ENCODE data around the gene PCDHGA1.

Gene PCDHGA1

DNA sequence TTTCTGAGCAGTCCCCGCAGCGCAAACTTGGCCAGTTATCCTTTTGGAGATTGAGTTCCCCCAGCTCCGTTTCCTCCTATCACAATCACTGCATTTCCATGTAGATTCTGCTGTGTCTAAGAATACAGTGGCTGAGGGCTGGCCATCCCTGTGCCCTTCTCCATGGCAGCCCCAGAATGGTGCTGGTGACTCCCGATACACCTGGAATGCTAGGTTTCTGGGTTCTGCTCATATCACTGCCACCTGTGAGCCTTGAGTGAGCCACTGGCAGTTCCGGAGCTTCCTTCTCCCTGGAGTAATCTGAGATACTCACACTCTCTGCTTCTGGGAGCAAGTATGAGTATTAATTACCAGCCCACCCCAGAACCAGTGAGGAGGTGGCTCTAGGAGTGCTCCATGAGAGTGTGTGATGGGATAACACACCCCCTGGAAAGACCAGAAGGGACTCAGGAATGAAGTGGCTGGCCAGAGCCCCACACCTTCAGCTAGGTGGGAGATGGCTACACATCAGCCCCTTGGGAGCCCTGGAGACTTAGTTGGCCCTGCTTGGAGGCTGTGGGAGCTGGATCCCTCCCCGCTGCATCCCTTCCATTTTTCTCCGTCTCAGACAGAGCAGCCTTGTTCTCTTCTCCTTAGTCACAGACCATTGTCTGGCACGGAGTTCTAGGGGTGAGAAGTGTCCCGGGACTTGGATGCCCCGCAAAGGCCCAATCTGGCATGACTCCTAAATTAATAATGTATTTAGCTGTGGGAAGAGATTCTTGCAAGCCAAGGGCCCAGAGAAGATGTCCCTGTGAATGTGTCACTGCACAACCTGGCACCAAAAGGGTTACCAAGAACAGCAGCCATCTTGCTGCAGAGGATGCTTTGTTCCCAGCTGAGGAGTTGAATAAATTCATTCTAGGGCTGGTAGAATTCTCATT lies 163.4 kb downstream of the PCDHGA1 start:
- no peak for DNase-seq

DNA sequence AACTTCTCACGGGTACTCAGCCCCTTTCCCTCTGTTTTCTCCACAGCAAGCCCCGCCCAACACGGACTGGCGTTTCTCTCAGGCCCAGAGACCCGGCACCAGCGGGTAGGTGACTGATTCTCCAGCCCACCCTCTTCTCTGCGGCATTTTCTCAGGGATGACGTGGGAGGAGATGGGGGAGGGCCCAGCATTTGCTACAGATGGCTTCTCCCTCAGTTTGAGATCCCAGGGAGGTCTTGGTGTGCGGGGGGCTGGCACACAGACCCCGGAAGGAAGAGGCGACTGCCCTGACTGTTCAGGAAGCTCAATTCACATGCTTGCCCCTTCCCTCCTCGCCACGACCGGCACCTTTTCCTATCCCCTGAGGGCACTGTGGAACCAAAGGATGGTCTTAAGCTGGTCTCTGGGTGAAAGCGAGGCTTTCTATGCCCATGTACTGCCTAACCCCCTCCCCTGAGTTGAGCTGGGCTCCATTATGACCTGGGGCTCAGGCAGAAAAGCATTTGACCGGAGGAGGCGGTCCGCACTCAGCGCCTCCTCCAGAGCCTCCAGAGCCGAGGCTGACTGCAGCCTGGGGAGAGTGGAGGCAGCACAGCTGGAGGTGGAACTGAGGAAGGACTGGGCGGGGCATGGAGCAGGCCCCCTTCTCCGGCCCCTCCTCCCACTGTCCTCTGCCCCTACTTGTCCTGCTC lies 164.6 kb downstream of the PCDHGA1 start:
- no peak for DNase-seq

DNA sequence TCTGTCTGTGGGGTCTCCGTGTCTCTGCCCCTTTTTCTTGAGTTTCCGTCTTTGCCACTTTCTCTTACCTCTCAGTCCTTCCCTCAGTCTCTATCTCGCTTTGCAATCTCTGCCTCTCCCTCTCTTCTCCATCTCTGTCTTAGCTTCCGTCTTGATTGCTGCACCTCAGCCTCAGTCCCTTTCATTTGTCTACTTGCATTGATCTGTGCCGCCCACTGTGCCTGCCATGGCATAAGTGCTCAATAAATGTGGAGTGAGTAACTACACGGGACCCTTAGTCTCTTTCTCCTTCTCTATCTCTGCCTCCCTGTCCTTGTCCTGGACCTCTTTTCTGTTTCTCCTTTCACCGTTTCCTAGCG lies 165.1 kb downstream of the PCDHGA1 start:
- DNase-seq, result no peak

DNA sequence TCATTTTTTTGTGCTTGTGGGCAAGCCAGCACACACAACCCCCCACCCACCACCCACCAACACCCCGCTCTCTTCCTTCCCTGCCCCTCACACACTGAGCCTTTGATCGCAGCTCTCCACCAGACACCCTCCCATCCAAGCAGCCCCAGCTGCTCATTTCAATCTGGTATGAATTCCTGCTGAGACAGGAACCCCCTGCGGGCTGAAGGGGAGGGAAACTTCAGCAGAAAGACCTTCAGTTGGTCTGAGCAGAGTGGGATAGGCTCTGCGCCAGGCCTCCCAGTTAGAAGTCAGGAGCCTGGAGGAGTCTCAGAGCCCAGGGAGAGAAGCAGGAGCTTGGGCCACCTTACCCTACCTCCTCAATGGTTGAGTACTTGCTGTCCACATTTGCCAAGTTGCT lies 165.7 kb downstream of the PCDHGA1 start:
- DNase-seq, result no peak

DNA sequence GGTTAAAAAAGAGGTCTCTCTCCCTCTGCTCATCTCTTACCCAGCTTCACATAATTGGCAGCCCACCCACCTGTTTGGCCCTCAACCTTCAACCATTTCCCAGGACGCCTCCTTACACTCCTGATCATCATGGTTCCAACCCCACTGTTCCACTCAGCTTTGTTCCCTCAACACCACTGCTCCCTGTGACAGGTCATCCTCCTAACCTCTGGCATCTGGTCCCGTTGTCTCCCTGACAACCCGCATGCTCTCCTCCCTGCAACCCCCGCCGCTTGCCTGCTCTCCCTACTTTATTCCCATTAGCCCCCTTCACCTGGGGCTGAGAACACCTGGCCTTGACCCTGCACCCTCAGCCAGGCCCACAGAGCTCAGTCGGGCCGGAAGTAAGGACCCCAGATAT lies 171.4 kb downstream of the PCDHGA1 start:
- no peak for DNase-seq

DNA sequence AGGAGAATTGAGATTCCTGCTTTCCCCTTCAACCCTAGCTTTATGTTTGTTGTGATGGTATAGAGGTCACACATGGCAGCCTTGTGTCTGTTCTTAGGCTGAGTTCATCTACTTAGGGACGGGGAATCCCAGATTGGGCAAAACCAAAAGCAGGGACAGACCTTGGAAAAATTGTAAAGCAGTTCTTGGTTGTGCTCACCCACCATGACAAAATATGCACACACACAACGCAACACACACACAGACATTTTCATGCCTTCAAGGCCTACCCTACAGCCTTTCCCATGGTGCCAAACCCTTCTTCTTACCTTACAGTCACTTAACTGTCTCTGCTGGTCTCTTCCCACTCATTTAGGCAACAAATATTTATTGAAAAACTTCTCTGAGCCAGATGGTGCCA lies 173.4 kb downstream of the PCDHGA1 start:
- DNase-seq, result no peak

DNA sequence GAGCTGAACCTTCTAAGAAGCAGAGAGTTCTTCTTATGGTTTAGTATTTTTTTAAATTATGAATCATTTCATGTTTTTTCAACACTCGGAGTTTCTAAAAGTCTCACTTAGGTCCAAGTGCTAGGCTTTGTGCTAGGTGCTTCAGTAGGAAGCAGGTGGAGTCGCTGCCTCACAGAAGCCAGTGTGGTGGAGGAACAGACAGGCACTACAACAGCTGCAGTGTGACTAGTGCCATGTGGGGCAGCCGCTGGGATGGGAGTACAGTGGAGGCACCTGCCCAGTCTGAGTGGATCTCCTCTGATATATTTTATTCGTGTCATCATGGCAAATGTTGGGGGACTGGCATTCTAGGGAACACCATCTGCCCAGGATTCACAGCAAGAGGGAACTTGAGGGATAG lies 173.9 kb downstream of the PCDHGA1 start:
- DNase-seq, result no peak

DNA sequence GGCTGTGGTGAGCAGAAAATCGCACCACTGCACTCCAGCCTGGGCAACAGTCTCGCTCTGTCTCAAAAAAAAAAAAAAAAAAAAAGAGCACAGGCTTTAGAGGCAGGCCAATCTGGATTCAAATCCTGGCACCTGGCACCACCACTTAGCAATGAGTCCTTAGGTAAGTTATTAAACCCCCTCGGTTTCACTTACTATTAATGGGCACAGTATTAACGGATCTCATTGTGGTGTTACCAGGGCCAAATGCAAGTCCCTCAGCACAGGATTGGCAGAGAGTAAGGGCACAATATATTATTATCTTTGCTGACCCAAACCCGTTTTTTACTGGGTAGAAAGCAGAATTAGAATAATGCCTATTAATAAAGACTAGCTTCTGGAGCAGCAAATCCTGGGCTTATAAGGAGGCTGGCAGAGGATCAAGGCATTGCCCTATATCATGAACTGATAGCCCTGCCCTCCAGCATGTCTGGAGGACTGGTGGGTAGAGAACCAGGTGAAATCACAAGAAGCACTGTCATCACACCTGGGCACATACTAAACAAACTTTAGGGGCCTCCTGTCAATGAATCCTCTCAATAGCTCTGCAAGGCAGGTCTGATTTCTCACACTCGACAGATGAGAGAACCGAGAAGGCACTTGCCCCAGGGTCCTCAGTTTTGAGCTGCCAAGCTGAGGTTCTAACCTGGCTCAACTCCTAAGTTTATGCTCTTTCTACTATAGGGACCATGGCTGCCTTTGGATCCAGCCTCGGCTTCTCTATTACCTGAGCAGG lies 176.3 kb downstream of the PCDHGA1 start:
- DNase-seq, result no peak

DNA sequence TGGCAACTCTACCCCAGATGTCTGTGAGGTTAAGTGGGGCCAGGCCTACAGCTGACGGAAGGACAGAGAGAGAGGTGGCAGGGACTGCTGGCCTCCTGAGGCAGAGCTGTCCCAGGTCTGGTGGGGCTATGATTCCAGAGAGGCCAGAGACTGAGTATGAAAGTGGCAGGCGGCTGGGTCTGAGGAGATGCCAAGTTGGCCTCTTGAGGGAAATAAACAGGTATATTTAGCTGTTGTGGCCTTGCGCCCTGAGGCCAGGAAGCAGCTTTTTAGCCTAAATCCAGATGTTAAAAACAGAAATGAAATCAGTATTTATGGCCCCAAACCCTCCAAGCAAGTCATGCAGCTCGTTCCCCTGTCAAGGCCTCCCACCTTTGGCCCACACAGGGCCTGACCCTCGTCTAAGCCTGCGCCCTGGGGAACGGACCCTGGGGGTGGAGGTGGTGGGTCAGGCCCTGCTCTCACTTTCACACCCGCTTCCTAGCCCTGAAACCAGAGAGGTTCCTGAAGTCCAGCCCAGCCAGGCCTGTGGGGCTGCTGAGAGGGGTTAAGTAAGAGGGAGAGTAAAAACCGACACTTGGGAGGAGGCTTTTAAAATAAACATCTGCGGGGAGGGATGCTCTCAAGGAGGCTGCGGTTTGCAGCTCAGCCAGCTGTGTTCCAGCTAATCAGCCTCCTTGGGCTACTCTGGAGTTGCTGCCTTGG lies 177.2 kb downstream of the PCDHGA1 start:
- no peak for DNase-seq

DNA sequence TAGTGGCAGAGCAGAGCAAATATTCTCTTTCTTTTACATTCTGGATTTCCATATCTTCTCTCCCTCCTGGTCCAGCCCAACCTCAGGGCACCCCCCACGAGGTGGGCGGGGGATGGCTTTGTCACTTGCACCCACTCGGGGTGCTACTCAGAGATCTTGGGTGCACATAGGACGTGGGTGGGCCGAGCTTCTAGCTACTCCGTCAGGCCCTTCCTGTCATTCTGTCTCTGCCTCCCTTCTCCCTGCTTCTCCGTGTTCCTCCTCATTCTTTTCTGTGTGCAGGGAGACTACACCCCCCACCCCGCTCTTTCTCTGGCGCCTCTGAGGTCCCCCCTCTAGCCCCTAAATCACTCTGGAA lies 178.1 kb downstream of the PCDHGA1 start:
- no peak for DNase-seq

DNA sequence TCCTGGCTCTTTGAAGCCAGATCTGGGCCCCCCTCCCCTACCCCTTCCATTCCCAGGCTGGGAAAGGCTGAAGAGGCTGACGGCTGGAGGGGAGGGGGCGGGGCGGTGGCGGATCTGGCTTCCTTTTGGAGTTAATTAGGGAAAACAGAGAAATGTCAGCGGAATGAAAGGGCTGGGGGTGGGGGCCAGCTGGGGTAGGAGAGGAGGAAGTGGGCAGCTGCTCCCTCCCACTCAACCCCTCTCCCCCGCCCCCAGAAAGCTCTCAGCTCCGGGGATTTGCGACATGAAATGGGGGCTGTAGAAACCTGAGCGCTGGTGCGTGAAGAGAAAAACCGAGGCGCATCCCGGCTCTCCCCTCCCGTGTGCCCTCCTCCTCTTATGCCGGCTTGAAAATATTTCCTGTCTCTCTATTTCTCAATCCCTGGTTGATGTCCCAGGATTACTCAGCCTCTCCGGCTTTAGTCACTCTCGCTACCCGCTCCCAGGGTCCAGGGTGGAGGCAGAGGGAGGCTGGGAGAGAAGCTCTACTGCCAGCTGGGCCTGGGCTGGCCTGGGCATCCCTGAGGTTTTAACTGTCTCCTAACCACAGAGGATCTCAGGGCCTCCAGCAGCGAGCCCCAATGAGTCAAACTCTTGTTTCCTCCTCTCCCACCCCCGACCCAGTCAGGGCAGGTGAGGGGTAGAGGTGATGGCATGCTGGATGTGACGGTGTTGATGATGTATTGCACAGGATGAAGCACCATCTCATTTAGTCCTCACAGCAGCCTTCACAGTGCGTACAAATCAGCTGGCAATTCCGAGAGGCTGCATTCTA lies 178.7 kb downstream of the PCDHGA1 start:
- no peak for DNase-seq

DNA sequence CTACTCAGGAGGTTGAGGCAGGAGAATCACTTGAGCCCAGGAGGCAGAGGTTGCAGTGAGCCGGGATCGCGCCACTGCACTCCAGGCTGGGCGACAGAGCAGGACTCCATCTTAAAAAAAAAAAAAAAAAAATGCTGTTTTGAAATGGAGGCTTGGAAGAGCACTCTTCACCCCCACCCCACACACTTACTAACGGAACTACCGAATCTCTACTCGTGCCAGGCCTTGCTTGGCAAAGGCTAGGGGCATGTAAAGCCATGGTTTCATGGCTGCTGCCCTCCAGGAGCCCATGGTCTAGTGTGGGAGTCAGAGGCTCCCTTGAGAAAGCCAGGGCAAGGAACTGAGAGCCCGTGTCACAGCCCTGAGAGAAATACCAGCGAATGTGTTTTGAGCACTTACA lies 179.8 kb downstream of the PCDHGA1 start:
- DNase-seq, result no peak

DNA sequence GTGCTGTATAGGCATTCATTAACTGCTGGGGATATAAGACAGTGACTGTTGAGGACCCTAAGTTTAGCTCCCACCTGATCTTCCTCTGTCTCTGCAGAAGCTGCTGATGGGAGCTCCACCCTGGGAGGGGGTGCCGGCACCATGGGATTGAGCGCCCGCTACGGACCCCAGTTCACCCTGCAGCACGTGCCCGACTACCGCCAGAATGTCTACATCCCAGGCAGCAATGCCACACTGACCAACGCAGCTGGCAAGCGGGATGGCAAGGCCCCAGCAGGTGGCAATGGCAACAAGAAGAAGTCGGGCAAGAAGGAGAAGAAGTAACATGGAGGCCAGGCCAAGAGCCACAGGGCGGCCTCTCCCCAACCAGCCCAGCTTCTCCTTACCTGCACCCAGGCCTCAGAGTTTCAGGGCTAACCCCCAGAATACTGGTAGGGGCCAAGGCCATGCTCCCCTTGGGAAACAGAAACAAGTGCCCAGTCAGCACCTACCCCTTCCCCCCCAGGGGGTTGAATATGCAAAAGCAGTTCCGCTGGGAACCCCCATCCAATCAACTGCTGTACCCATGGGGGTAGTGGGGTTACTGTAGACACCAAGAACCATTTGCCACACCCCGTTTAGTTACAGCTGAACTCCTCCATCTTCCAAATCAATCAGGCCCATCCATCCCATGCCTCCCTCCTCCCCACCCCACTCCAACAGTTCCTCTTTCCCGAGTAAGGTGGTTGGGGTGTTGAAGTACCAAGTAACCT lies 180.7 kb downstream of the PCDHGA1 start:
- DNase-seq, result peak in 1 of 2 donors; percentile 35

DNA sequence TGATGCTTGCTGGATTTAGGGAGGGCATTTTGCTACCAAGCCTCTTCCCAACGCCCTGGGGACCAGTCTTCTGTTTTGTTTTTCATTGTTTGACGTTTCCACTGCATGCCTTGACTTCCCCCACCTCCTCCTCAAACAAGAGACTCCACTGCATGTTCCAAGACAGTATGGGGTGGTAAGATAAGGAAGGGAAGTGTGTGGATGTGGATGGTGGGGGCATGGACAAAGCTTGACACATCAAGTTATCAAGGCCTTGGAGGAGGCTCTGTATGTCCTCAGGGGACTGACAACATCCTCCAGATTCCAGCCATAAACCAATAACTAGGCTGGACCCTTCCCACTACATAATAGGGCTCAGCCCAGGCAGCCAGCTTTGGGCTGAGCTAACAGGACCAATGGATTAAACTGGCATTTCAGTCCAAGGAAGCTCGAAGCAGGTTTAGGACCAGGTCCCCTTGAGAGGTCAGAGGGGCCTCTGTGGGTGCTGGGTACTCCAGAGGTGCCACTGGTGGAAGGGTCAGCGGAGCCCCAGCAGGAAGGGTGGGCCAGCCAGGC lies 181.5 kb downstream of the PCDHGA1 start:
- no peak for DNase-seq

DNA sequence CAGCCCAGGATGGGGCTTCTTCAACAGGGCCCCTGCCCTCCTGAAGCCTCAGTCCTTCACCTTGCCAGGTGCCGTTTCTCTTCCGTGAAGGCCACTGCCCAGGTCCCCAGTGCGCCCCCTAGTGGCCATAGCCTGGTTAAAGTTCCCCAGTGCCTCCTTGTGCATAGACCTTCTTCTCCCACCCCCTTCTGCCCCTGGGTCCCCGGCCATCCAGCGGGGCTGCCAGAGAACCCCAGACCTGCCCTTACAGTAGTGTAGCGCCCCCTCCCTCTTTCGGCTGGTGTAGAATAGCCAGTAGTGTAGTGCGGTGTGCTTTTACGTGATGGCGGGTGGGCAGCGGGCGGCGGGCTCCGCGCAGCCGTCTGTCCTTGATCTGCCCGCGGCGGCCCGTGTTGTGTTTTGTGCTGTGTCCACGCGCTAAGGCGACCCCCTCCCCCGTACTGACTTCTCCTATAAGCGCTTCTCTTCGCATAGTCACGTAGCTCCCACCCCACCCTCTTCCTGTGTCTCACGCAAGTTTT lies 182.1 kb downstream of the PCDHGA1 start:
- DNase-seq, result peak; percentile 81 to 83

DNA sequence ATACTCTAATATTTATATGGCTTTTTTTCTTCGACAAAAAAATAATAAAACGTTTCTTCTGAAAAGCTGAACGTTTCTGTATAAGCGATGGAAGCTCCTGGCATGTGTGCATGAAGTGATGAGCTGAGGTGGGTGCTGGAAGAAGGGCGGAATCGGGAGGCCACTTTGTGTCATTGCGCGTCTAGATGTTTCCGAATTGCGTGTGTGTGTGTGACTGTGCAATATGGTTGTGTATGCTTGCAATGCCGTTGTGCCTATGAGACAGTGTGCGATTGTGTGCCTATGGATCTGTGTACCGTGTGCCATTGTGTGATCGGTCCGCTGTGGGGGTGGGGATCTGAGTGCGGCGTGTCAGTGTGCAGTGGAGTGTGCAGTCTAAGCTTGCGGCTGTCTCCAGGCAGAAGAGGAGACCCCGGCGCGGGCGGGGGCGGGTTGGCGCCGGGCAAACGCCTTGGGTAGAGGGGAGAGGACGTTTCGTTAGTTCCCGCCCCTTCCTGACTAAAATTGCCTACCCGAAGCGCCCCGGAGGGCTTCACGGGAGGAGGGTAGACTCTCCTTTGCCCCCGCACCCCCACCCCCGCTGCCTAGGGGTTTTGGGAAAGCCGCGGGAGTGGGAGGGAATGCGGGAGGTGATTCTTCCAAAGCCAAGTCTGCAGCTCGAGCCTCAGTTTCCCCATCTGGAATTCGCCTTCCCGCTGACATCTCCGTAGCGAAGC lies 182.8 kb downstream of the PCDHGA1 start:
- peak; percentile 19 for DNase-seq

DNA sequence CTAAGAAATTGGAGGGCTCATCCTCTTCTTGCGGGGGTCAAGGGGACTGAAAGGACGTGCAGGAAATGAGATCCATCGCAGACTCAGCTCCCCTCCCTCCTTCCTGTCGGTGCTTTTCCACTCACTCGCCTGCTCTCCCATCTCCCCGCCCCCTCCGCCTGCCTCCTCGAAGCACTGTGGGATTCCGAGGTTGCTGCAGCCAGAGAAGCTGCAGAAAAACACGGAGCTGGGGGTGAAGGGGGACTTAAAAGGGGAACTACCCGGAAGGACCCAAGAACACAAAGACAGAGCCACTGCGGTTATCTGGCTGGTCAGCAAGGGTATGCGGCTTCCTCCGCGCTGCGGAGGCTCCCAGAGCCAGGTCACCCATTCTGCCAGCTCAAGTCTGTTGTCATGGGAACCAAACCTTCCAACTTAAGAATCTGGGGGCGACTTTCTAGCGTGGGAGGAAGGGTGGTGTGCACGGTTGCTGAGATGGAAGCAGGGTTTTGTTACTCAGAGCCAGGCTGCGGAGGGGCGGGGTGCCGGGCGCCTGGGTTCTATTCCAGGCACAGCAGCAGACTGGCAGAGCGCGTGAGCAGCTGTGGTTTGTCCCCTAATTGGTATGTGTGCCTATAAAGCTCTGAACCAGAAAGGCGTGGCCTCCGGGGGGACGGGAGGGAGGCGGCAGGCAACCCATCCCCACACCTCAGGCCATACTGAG lies 183.5 kb downstream of the PCDHGA1 start:
- peak; percentile 39 to 51 for DNase-seq

DNA sequence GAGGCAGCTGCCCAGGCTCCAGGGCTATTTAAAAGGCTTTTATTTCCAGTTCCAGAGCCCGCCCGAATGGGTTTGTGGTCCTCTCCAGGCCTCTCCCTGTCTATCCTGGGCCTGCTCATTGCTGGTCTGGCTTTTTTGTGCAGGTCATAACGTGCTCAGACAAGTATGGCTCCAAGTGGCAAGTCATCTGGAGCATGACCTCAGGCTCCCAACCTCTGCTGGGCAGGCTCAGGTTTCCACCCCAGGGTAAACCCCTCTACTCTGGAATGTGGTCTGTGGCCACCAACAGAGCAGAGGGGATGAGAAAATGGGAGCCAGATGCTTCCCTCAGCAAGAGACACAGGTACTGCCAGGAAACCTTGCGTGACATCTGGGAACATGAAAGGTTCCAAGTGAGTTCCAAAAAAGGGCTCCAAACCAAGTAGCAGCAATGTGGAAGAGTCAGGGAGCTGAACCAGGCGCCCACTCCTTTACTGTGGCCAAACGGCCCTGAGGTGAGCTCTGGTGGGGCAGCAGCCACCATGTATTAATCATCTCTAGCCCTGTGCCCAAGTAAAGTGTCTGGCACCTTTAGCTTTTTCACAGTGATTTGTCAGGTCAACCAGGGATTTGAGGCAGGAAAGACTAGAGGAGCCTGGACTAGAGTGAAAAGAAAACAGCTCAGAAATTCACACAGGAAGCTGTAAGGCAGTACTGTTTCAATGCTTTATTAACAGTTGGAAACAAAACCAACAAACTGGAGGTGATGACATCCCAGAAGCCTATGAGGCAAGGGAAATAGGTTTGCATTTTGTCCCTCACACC lies 184.2 kb downstream of the PCDHGA1 start:
- no peak for DNase-seq

DNA sequence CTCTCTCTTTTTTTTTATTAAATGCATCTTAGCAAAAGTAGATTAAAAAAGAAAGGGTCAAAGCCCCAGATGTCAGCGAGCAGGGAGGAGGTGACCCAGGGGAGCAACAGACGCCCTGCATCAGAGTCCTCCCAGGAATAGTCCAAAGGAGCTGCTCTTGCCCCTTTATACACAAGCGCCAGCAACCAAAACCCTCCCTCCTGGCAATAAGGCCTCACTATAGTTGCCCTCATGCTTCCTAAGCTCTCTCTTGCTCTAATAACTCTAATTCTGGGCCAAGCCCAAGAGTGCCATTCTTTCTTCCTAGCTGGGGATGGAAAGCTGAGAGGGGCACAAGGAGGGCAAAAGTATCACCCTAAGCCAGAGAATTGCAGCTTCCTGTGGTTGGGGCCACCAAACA lies 184.8 kb downstream of the PCDHGA1 start:
- DNase-seq, result no peak

Data from CD4-positive, alpha-beta T cell treated with Interleukin-4 for 1 hour (primary cell).